Measurements from ENCODE around the gene NEK4.

GRCh38 chr3:52671676-52672075 is 99.1 kb downstream of the NEK4 start:
- TF ChIP-seq HNF4A (CRISPR knock-in tag; IDR thresholded peaks at IDR 0.05) (no peak), U2AF2 (IDR thresholded peaks at IDR 0.05; ENCODE audit: low read depth, low read length) (no peak), ARID3A (IDR thresholded peaks at IDR 0.05; ENCODE audit: low read depth, low read length) (no peak), ZNF792 (CRISPR knock-in tag; IDR thresholded peaks at IDR 0.05) (no peak)

Data from HepG2 (cell line).